ENCODE measurements around the gene SMIM29.
A peak's percentile ranks its signal among the peaks of the same experiment; 100 is the strongest.
"Not testable (repeated sequence)": the region's sequence is repeated elsewhere in the genome, so short reads cannot be mapped to it uniquely, and the experiment has no call there.

SMIM29 gene

DNA sequence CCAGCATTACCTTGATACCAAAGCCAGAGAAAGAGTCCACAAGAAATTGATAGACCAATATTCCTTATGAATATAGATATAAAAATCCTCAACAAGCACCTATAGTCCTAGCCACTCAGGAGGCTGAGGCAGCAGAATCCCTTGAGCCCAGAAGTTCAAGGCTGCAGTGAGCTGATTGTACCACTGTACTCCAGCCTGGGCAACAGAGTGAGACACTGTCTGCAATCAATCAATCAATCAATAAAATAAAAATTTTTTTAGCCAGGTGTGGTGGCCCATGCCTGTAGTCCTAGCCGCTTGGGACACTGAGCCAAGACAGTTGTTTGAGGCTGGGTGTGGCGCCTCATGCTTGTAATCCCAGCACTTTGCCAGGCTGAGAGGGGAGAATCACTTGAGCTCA, 18.9 kb upstream of the SMIM29 start:
- DNase-seq (ENCODE audit: low read depth), result no peak

DNA sequence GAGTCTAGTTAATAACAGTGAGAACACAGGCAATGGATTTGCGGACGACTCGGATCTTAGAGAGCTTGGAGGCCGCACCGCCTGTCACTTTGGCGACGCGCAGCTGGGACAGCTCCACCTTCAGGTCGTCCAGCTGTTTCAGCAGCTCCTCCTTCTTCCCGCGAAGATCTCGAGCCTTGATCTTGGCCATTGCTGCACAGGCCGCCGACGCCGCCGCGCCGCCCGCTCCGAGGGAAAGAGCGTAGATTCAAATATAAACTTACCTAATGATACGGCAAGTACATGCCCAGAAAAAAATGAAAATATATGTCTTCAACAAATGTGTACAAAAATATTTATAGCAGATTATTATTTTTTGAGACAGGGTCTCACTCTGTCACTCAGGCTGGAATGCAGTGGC, 14.7 kb upstream of the SMIM29 start:
- DNase-seq (ENCODE audit: low read depth), result not testable (repeated sequence)

DNA sequence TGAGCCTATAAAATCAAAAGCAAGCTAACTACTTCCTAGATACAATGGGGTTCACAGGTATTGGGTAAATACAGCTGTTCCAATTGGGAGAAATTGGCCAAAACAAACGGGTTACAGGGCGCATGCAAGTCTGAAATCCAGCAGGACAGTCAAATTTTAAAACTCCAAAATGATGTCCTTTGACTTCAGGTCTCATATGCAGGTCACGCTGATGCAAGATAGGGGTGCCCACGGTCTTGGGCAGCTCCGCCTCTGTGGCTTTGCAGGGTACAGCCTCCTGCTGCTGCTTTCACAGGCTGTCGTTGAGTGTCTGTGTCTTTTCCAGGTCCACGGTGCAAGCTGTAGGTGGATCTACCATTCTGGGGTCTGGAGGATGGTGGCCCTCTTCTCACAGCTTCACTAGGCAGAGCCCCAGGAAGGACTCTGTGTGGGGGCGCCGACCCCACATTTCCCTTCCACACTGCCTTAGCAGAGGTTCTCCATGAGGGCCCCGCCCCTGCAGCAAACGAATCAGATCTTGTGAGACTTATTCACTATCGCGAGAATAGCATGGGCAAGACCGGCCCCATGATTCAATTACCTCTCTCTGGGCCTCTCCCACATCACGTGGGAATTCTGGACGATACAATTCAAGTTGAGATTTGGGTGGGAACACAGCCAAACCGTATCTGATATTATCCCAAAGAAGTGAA, 11.9 kb upstream of the SMIM29 start:
- DNase-seq (ENCODE audit: low read depth), result no peak

DNA sequence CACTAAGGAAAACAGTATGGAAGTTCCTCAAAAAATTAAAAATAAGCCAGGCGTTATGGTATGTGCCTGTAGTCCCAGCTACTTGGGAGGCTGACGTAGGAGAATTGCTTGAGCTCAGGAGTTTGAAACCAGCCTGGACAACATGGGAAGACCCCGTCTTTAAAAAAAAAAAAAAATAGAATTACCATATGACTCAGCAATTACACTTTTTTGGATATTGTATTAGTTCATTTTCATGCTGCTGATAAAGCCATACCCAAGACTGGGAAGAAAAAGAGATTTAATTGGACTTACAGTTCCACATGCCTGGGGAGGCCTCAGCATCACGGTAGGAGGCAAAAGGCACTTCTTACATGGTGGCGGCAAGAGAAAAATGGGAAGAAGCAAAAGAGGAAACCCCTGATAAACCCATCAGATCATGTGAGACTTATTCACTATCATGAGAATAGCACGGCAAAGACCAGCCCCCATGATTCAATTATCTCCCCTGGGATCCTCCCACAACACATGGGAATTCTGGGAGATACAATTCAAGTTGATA, 10.8 kb upstream of the SMIM29 start:
- no peak for DNase-seq (ENCODE audit: low read depth)

DNA sequence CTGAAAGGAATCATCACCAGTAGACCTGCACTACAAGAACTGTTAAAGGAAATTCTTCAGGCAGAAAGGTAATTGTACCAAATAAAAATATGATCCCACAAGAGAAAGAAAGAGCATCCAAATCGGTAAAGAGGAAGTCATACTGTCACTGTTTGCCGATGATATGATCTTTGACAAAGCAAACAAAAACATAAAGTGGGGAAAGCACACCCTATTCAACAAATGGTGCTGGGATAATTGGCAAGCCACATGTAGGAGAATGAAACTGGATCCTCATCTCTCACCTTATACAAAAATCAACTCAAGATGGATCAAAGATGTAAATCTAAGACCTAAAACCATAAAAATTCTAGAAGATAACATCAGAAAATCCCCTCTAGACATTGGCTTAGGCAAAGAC, 3.6 kb upstream of the SMIM29 start:
- not testable (repeated sequence) for DNase-seq (ENCODE audit: low read depth)

DNA sequence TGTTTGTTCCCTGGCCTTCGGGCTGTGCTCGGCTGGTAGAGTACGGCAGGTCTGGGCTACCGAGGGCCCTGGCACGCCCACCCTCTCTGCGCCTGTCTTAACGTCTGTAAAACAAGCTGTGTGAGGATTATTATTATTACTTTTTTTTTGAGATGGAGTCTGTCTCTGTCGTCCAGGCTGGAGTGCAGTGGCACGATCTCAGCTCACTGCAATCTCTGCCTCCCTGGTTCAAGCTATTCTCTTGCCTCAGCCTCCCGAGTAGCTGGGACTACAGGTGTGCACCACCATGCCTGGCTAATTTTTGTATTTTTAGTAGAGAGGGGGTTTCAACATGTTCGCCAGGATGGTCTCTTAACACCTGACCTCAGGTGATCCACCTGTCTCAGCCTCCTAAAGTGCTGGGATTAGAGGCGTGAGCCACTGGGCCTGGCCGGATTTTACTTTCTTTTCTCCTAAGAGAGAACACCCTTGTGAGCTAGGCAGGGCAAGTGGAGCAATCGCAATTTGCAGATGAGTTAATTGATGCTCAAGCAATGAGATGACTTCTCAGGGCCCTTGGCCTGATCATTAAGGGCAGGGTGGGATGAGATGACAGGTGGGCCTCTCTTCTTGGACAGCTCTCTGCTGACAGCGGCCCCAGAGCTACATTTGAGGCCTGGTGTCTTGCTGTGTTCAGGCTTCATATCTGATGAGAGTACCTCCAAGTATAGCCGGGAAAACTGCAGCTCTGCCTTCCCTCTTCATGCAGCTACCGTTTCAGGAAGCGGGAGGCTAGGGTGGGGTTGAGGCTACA, 859 bp upstream of the SMIM29 start:
- no peak for DNase-seq (ENCODE audit: low read depth)

DNA sequence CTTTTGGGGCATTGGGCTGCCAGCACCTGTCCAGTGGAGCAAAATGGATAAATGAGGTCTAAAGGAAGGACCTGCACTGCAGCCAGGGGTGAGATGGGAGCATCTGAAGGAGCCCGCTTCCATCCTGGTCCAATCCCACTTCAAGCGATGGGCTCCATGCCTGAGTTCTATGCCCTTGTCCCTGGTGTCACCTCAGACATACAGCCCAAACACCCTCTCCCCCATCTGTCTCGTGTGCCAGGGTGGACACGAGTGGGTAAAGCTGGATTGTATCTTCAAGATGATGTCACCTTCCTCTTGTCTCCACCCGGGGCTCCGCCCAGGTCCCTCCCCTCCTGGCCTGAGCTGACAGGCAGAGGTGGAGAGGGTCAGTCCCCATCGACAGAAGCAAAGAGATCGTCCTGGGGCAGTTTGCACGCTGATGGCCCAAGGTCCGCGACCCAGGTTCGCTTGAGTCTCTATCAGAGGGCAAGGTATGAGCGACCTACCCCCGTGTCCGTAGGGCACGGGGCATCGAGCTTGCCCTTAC, 544 bp downstream of the SMIM29 start:
- DNase-seq (ENCODE audit: low read depth), result no peak

DNA sequence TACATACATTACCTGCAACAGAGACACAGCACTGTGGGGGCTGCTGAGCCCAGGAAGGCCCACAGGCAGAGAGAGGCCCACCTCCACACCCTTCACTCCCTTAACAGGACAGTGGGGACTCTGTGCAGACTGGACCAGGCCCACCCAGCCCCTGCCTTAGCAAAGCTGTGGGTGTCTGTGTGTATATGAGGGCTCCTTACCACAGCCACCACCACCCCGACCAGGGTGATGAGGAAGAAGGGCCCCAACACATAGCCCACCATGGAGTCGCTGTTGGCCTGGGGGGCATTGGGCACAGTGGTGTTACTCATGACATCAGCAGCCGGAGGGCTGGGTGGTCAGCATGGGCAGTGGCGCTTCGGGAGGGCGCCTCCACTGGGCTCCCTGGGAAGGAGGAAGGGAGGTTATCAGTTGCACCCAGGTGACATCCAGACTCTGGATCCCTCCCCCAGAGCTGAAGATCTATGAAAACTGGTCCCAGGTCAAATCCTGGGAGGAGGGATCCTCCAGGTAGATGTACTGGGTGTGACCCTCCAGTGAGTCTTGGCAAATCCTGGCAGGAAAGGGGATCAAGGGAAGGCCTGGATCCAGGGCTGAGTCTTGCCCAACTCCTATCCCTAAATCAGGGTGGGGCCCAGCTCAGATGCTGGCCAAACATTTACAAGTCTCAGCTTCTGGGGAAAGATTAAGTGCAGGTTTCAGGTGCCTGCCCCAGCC, 1.2 kb downstream of the SMIM29 start:
- no peak for DNase-seq (ENCODE audit: low read depth)

DNA sequence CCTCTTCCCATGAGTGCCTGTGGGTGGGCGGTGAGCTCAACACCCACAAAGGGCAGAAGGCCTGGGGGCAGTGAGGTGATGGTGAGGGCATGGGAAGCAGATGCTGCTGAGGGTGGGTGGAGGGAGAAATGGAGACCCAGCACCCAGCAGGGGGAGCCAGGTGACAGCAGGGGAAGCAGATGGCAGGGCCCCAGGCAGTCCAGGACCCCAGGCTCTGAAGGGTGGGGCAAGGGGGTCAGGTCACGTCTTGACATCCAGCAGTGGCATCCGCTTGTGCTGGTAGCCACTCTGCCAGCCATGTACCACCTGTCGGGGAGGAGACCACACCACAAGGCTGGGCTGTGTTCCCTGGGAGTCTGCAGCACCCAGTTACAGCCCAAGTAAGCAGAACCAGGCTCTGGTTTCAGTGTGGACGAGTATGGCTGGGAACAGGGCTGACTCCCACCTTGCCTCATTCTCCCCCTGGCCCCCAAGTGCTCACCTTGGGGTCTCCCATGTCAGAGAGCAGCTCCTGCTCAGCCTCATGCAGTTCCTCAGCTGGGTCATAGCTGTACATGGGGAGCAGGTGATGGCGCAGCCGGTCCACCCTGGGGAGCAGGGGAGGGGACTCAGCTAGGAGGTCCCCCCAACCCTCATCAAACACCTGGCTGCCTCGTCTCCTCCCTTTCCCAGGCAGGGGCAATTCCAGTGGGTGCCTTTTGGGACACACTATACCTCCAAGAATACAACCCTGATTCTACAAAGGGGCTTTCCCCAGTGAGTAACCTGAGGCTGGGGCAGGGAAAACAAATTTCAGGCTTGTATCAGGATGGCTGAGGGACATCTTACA, 2.0 kb downstream of the SMIM29 start:
- DNase-seq (ENCODE audit: low read depth), result no peak

DNA sequence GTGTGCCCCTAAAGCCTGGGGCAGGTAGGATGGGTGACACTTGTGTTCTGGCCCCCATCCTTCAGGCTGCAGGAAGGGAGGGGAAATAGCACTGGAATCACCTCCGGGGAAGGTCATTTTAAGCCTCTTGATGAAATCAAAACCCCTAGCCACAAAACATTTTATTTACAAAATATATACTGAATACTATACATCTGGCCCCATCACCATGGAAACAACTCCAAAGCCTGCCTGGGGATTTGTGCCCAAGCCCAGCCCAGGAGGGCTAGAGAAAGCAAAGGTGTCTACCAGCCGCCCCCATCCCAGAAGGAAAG, 2.6 kb downstream of the SMIM29 start:
- DNase-seq (ENCODE audit: low read depth), result no peak

DNA sequence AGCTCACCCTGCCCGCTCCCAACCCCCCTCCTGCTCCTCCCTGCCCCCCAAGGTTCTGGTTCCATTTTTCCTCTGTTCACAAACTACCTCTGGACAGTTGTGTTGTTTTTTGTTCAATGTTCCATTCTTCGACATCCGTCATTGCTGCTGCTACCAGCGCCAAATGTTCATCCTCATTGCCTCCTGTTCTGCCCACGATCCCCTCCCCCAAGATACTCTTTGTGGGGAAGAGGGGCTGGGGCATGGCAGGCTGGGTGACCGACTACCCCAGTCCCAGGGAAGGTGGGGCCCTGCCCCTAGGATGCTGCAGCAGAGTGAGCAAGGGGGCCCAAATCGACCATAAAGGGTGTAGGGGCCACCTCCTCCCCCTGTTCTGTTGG, 3.1 kb downstream of the SMIM29 start:
- DNase-seq (ENCODE audit: low read depth), result not testable (repeated sequence)

DNA sequence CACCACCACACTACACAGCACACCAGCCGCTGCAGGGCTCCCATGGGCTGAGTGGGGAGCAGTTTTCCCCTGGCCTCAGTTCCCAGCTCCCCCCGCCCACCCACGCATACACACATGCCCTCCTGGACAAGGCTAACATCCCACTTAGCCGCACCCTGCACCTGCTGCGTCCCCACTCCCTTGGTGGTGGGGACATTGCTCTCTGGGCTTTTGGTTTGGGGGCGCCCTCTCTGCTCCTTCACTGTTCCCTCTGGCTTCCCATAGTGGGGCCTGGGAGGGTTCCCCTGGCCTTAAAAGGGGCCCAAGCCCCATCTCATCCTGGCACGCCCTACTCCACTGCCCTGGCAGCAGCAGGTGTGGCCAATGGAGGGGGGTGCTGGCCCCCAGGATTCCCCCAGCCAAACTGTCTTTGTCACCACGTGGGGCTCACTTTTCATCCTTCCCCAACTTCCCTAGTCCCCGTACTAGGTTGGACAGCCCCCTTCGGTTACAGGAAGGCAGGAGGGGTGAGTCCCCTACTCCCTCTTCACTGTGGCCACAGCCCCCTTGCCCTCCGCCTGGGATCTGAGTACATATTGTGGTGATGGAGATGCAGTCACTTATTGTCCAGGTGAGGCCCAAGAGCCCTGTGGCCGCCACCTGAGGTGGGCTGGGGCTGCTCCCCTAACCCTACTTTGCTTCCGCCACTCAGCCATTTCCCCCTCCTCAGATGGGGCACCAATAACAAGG, 3.6 kb downstream of the SMIM29 start:
- DNase-seq (ENCODE audit: low read depth), result not testable (repeated sequence)

DNA sequence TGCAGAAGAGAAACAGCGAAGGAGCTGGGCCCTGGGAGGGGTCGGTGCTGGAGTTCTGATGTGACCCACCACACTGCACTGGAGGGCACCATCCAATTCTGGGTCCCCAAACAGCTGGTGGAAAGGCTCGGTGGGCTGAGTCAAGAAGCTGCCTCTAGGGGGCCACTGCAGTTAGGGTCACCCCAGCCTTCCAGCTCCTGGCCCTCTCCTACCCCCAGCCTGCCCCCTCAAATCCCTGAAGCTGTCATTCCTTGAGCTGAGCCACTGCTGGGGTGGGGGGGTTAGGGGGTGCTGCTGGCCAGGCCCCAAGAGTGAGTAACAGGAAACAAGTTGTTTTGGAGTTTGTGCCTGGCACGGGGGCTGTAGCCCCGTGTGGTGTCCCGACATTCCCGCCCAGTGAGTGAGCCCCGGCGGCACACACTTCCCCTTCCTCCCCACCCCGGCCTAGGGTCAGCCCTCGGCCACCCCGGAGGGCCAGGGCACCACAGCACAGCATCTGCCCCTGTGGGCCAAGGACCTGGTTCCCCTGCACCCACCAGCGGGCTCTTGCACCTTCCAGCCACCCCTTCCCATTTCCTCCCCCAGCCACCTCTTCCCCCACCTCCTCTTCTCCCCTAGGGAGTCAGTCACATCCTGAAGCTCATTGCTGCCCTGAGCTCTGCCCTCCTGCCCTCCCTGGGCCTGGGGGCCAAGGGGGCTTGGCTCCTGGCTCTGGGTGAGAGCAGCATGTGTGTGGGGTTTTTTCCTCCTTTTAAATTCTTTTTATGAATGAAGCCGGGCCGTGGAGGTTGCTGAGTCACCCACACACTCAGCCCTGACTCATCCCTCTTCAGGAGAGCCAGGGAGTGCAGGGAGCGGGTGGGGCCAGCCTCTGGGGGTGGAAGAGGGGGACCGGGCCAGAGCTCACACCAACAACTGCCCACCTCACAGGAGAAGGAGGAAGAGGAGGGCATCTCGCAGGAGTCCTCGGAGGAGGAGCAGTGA, 4.6 kb downstream of the SMIM29 start:
- peak; percentile 30 for DNase-seq (ENCODE audit: low read depth)

DNA sequence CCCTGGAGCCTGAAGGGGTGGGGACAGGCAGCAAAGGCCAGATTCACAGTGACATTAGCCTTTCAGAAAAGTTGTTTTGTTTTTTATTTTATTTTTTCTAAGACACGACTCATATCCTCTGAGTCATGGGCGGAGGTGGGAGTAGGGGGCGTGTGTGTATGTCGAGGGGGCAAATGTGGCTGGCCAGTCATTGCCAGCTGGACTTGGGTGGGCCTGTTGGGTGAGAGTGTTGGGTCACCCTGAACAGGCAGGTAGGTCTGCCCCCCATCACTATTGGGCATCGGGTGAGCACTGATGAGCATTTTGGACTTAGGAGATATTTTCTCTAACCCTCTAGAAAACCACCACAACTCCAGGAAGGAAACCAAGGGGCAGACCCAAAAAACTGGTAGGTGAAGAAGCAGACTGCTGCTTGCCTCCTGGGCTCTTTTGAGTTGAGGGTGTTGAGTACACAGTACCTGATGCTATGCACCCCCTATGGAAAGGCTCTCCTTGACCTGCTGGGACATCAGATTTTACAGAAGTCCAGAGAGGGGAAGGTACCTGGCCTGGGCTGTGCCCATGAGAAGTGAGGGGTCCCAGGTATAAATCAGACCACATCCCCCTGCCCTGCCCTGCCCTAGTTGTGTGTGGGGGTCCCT, 5.6 kb downstream of the SMIM29 start:
- DNase-seq (ENCODE audit: low read depth), result no peak

DNA sequence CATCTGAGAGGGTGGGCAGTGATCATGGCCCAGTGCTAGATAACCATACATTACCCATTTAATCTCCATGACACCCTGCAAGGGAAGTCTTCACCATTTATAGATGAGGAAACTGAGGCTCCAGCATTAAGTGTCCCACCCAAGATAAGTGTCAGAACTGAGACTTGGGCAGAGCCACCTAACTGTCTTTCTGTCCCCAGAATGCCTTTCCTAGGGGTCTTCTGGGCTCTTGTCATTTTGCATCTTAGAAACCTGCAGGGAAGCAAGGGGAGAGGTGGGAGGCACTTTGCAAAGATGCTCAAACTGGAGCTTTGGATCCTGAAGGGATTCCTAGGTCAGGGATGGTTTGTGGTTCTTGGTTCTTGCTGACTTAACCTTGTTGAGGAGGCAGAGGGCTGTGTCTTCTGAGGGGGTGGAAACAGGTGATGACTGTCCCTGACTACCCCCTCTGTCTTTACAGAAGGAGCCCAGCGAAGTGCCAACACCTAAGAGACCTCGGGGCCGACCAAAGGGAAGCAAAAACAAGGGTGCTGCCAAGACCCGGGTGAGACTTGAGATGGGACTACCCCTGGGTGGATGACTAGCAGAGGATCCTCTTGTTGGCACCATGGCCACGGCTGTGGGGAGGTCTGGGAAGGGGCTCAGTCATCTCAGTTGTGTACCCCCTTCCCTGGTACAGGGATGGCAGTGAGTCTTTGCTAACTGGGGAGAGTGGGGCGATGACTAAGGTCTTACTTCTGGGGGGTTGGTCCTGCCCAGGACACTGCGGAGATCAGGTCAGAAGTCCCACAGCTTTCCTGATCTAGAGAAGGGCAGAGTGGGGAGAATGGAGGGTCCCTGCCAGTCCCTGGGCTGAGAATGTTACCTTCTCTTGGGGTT, 6.3 kb downstream of the SMIM29 start:
- no peak for DNase-seq (ENCODE audit: low read depth)

DNA sequence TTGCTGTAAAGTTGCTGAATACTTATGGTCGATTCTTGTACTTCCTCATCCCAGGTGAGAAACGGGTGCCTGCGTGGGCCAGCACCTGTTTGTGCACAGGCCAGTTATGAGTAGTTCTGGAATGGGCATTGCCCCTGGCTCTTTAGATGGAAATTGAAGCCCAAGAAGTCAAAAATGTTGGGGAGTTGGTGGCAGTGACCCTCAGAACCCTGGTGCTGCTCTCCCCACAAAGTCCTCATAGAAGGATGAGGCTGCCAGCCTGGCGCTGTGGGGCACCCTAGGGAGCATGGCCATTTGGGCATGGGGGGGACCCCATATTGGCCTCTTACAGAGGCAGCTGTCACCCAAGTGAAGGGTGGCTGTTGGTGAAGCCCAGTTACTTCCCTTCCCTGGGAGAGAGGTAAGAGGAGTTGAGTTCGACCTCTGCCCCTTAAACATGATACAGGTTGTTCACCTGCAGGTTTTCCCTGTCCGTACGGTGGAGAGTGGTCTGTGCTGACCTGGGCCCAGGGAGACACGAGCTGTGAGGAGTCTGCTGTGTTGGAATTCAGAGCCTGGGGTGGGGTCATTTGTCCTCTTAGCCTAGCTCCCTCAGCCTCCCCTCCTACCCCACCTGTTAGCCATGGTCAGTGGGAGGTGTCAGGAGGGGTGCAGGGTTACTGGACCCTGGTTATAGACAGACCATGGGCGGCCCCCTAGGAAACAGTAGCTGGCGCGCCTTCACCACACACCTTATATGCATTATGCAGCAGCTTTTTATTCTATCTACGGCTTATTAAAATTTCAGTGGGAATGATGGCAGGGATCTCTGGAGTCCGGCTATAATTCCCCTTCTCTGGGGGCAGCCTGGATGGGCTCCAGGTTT, 7.2 kb downstream of the SMIM29 start:
- no peak for DNase-seq (ENCODE audit: low read depth)
